ENCODE results near the gene RUFY3.
"Not testable (repeated sequence)": the region's sequence is repeated elsewhere in the genome, so short reads cannot be mapped to it uniquely, and the experiment has no call there.

The RUFY3 gene

GRCh38 chr4:70706516-70706915, 15.2 kb upstream of the RUFY3 start:
- peak; percentile 28 for DNase-seq

- no peak for DNase-seq
Measured at GRCh38 chr4:70709611-70710205, 12.1 kb upstream of the RUFY3 start.

GRCh38 chr4:70711599-70711998, 10.2 kb upstream of the RUFY3 start:
- no peak for DNase-seq

GRCh38 chr4:70712150-70712549, 9.6 kb upstream of the RUFY3 start:
- no peak for DNase-seq

GRCh38 chr4:70712604-70713452, 8.9 kb upstream of the RUFY3 start:
- peak; percentile 73 for DNase-seq

GRCh38 chr4:70713453-70714078, 8.2 kb upstream of the RUFY3 start:
- peak; percentile 92 for DNase-seq

- DNase-seq, result peak; percentile 82
Measured at GRCh38 chr4:70714079-70714887, 7.5 kb upstream of the RUFY3 start.

GRCh38 chr4:70715097-70715496, 6.7 kb upstream of the RUFY3 start:
- peak; percentile 95 for DNase-seq

- no peak for DNase-seq
Measured at GRCh38 chr4:70718811-70719604, 2.8 kb upstream of the RUFY3 start.

- DNase-seq, result no peak
Measured at GRCh38 chr4:70722199-70722791, 531 bp downstream of the RUFY3 start.

GRCh38 chr4:70724463-70724862, 2.7 kb downstream of the RUFY3 start:
- DNase-seq, result no peak

GRCh38 chr4:70725633-70726032, 3.9 kb downstream of the RUFY3 start:
- no peak for DNase-seq

GRCh38 chr4:70726515-70726914, 4.8 kb downstream of the RUFY3 start:
- not testable (repeated sequence) for DNase-seq

- DNase-seq, result no peak
Measured at GRCh38 chr4:70728091-70728490, 6.3 kb downstream of the RUFY3 start.

- not testable (repeated sequence) for DNase-seq
Measured at GRCh38 chr4:70732878-70733277, 11.1 kb downstream of the RUFY3 start.

- DNase-seq, result peak; percentile 87
Measured at GRCh38 chr4:70734168-70734954, 12.6 kb downstream of the RUFY3 start.

GRCh38 chr4:70734971-70735370, 13.2 kb downstream of the RUFY3 start:
- DNase-seq, result no peak

- DNase-seq, result peak; percentile 46
Measured at GRCh38 chr4:70735915-70736314, 14.2 kb downstream of the RUFY3 start.

- DNase-seq, result no peak
Measured at GRCh38 chr4:70737006-70737405, 15.2 kb downstream of the RUFY3 start.

- DNase-seq, result no peak
Measured at GRCh38 chr4:70737409-70737808, 15.6 kb downstream of the RUFY3 start.

All from inflammatory macrophage treated with lipopolysaccharide for 4 hours (primary cell).